Mesenteric fat pad (tissue), 1 donor: ENCODE results near the gene AGER. TPM values are rescaled to one million over a fixed set of nuclear protein-coding genes. Genes with fewer than 3 reads are reported as not detected.
A peak's percentile ranks its signal among the peaks of the same experiment; 100 is the strongest.
"Not testable (repeated sequence)": the region's sequence is repeated elsewhere in the genome, so short reads cannot be mapped to it uniquely, and the experiment has no call there.

Experiments used
- DNase-seq: peaks from one replicate; pipeline ENCODE4 v3.0.0-alpha.2; 2020; ENCODE audit warnings: low spot score
- long read RNA-seq: library from polyadenylated mRNA; unstranded; transcript quantifications from one replicate; pipeline ENCODE4 v2.0.0, GENCODE V29; 2020
- total RNA-seq: library from RNA; stranded (reverse); fragmentation: NEBNext Ultra II Directional; extraction: Animal tissue kit (Norgen Biotek cat#: 25700); gene quantifications from one replicate; pipeline ENCODE4 v1.2.1, GENCODE V29; 2021
- donor health status: DM: yes; HTN: yes; CAD: no.

Gene AGER
- 5.7 TPM for total RNA-seq
- long read RNA-seq, partial matches to known transcripts, result 1 of 1 reads
- long read RNA-seq, other reads (novel, unspliced or antisense), result 0 of 1 reads

- DNase-seq, result no peak
Measured at GRCh38 chr6:32184084-32184640, at the start of gene AGER. Gene AGER (minus strand): TSS chr6:32184253. CDS start chr6:32184222, 31 bp downstream.

GRCh38 chr6:32226434-32226833 lies 42.4 kb upstream of the AGER start:
- DNase-seq, result peak; percentile 18

GRCh38 chr6:32224696-32225095 lies 40.6 kb upstream of the AGER start:
- DNase-seq, result peak; percentile 33

DNA sequence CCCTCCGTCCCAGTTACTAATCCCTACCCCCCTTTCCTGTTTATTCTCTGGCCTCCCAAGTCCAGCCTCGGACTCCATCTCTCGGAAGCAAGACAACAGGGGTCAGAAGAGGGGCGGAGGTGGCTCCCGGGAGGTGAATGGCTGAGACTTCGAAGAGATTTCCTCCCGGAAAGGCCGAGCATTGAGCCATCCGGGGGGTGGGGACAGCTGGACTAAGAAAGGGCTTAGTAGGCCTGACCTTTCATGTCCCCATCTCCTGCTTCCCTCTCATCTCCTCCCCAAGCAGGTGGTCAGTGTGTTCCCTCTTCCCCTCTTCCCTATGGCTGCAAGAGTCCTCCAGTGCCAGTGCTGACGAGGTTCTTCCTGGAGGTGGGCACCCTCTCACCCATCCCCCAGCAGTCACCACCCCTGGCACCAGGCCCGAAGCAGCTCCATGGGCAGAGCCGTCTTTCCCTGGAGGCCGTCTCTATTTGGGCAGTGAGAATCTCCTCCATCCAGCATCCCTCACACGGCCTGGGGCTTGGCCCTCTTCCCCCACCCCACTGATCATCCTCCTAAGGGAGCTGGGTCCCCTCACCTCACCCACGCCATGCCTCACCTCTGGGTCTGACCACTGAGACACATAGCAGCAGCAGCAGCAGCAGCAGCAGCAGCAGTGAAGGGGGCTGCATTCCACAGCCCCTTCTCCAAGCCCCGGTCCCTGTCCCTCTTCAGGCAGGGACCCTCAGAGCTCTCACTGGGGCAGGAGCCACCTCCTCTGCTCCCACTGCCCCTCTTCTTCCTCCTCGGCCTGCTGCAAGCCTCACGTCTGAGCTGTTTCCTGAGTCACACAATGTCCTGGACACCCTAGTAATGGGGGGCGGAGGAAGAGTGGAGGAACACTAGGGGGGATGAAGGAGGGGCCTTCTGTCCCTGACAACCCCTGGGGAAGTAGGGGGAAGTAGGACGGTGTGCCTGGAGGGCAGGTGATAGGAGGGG lies 39.5 kb upstream of the AGER start, which contains the start of gene NOTCH4:
Gene NOTCH4 (minus strand): TSS at position 810 of the 978 bp plus-strand sequence. CDS start 139 bp downstream, at position 671.
- DNase-seq, result peak; percentile 81

DNA sequence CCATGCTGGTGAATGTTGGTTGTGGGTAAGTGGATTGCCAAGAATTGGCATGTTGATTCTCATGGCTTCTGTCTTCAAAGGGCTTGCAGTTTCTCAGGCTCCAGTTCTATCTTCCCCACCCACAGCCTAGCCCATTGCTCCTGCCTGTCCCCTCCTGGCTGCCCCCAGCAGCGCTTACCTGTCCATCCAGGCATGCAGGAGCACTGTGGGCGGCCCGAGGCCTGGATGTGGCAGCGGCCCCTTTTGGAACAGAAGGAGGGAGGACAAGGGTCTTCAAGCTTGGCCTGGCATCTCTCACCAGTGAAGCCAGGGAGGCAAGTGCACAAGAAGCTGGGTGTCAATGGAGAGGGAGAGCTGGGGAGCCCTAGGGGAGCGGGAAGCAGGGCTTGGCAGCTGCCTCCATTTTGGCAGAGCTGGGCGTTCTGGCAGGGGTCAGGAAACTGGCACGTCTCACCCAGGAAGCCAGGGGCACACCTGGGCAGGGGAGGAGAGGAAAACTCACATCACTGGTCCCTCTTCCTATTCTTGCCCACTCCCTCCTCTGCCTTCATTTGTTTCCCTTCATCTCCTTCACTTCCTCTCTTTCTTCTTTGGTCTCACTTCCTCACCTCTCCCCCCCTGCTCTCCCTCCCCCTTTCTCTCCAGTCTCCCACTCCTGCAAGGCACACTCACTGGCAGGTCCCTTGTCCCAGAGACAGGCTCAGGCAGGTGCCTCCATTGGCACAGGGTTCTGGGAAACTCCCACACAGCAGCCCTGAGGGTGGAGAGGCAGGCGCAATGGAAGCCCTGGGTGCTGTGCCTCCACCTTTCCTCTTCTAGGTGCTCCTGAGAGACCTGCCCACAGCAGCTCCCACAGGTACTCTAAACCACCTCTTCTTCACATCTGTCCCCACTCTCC lies 38.5 kb upstream of the AGER start:
- peak; percentile 82 for DNase-seq

DNA sequence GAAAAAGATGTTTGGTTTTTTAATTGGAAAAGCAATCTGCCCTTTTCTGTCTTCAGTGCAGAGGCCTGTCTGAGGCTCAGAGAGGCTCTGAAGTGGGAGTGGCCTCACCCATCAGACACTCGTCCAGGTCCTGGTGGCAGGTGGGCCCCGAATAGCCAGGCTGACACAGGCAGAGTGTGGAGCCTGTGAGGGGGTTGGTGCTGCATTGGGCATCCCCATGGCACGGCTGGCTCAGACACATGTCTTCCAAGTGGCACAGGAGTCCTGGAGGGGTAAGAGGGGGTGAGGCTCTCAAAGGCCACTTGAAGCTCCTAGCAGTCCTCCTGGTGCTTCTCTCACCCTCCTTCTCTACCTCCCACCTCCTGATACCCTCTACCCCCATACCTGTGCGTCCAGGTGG lies 36.0 kb upstream of the AGER start:
- peak; percentile 65 for DNase-seq

DNA sequence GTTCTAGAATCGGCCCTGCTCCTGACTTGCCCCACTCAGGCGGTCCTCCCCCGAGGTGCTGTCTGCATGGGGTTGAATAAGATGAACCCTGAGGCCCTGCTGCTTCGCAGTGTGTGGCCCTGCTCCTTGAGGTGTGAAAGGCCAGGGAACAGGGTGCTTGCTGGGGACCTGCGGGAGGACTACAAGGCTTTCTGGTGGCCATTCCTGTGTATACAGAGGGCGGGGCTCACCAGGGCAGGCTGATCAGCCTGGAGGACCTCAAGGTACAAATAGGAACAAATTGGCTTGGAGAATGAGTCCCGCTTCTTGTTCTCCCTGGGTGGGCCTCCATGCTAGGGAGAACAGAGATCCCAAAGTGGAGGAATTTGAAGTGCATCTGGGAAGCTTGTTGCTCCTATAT lies 34.1 kb upstream of the AGER start:
- DNase-seq, result peak; percentile 47

DNA sequence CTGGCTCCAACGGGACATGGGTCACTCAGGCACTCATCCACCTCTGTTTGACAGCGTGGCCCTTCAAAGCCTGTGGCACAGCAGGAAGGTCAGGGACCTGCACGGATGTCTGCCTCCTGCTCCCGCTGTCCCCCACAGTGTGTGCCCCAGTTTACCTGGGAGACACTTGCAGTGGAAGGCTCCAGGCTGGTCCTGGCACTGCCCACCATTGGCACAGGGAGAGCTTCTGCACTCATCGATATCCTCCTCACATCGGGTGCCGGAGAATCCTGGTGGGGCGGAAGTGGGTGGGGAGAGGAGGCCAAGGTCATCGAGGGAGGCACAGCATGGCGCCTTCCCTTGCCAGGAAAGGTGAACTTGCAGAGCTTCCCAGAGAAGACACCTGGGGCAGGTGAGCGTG lies 32.9 kb upstream of the AGER start:
- no peak for DNase-seq

- DNase-seq, result no peak
Measured at GRCh38 chr6:32216285-32216684, 32.2 kb upstream of the AGER start.

DNA sequence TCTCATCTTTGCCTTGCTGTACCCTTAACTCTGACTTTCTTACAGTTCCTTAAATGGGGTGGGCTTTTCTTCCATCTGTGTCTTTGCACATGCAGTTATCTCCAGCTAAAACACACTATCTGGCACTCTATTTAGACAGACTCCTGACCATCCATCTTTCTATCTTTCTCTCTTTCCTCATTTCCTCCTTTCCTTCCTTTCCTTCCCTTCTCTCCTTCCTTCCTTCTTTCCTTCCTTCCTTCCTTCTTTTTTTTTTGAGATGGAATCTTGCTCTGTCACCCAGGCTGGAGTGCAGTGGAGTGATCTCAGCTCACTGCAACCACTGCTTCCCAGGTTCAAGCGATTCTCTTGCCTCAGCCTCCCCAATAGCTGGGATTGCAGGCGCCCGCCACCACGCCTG lies 31.6 kb upstream of the AGER start:
- peak; percentile 4 for DNase-seq

DNA sequence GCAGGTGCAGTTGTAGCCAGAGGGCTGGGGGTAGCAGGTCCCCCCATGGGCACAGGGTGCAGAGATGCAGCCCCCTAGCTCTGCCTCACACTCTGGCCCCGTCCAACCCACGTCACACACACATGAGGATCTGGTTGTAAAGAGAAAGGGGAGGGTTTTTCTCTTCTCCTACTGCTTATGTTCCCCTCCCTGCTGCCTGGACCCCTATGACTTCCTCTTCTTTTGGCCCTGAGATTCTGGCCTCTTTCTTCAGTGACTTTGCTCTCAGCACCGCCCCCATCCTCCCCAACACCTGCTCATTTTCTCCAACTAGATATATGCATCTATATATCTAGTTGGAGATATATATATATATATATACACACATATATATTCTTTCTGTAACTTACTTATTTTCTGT lies 30.1 kb upstream of the AGER start:
- DNase-seq, result no peak

DNA sequence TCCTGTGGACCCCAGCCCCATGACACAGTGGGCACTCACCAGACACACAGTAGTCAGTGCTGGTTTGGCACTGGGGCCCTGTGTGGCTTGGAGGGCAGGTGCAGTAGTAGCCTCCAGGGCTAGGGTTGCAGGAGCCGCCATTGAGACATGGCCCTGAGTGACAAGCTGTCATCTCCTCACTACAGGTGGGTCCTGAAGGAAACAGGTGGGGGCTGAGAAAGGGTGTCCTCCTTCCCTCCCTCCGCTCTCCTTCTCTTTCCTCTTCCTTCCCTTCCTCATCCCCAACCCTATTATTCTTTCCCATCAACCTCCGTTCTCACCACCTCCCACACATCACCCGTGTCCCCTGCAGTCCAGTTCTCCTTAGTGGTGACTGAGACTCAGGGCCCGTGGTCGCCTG lies 29.6 kb upstream of the AGER start:
- no peak for DNase-seq

- DNase-seq, result no peak
Measured at GRCh38 chr6:32212076-32212760, 28.2 kb upstream of the AGER start.

GRCh38 chr6:32211432-32211831 lies 27.4 kb upstream of the AGER start:
- not testable (repeated sequence) for DNase-seq

GRCh38 chr6:32210191-32210601 lies 26.1 kb upstream of the AGER start:
- DNase-seq, result no peak

- DNase-seq, result no peak
Measured at GRCh38 chr6:32208996-32209395, 24.9 kb upstream of the AGER start.

GRCh38 chr6:32204268-32204715 lies 20.2 kb upstream of the AGER start:
- DNase-seq, result no peak

DNA sequence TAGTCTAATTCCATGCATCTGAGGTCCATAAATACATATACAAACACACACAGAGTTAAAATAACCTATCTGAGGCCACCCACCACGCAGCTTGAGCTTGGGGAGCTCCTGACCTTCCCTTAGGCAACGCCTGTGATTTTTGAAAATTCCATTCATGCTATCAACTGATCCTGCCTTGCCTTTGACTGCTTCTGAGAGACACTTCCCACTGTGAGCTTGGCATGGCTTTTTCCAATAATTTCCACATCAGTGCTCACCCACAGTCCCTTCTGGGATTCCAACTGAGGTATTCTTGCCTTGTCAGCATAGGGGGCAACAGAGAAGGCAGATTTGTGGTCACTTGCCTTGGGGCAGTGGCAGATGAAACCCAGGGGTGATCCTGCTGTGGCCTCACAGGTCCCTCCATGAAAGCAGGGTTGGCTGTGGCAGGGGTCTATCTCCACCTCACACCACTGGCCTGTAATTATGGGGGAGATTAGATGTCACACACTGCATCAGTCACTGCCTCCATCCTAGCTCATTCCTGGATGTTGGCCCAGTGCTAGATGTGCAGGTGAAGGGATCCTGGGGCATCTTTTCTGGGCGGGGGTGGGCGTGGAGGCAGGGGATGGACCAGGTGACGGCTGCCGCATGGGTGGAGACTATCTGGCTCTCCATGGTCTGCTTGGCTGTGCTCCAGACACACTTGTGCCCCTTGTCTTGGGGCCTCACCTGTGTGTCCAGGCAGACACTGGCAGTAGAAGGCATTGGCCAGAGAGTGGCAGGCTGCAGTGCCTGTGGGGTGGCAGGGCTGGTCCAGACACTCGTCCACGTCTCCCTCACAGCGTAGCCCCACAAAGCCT lies 19.6 kb upstream of the AGER start:
- DNase-seq, result no peak

DNA sequence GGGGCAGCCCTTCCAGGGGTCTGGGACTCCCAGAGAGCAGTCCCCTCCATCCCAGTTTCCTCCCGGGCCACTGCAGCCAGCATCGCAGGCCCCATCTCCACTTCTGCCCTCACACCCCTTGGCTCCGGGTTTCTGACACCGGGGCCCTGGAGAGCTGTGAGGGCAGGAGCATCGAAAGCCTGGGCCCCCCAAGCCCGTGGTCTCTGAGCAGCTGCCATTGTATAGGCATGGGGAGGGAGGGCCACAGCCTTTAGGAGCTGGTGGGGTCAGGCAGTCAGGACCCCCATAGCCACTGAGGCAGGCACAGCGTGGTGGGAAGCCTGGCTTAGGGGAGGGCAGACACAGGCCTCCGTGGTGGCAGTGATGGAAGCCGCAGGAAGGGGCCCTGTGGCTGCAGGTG lies 18.1 kb upstream of the AGER start:
- no peak for DNase-seq
